Thymus (tissue), 11 donors: ENCODE results near the gene BCAT1. TPM values are rescaled to one million over a fixed set of nuclear protein-coding genes. Genes with fewer than 3 reads are reported as not detected.

Experiments
- DNase-seq, 9 donors: peaks; one replicate each; pipeline ENCODE4 v3.0.0-alpha.2; 2013; ENCODE audit warnings: low spot score in 9 of 9, low read depth in 6 of 9, missing footprints in 1 of 9
- H3K27ac ChIP-seq, 2 donors: one replicate each; pipeline ENCODE4 v1.5.1; 2013; ENCODE audit warnings: control low read depth in 1 of 2, low read depth in 1 of 2, low read length in 1 of 2, mild to moderate bottlenecking in 1 of 2, moderate library complexity in 1 of 2
- H3K27me3 ChIP-seq, 2 donors: one replicate each; pipeline ENCODE4 v1.5.1; 2013; ENCODE audit warnings: low read length in 1 of 2; ENCODE audit not compliant: control insufficient read depth in 2 of 2, insufficient read depth in 1 of 2
- H3K36me3 ChIP-seq, 2 donors: one replicate each; pipeline ENCODE4 v1.5.1; 2013; ENCODE audit warnings: low read length in 1 of 2, mild to moderate bottlenecking in 1 of 2, moderate library complexity in 1 of 2; ENCODE audit not compliant: control insufficient read depth in 2 of 2, insufficient read depth in 2 of 2
- H3K4me1 ChIP-seq, 2 donors: one replicate each; pipeline ENCODE4 v1.5.1; 2013; ENCODE audit warnings: low read length in 2 of 2; ENCODE audit not compliant: control insufficient read depth in 2 of 2, insufficient read depth in 2 of 2
- H3K4me3 ChIP-seq, 2 donors: one replicate each; pipeline ENCODE4 v1.5.1; 2013; ENCODE audit warnings: low read length in 2 of 2, control low read depth in 1 of 2, mild to moderate bottlenecking in 1 of 2
- H3K9me3 ChIP-seq, 2 donors: one replicate each; pipeline ENCODE4 v1.5.1; 2013; ENCODE audit warnings: low read length in 1 of 2, mild to moderate bottlenecking in 1 of 2; ENCODE audit not compliant: control insufficient read depth in 2 of 2, insufficient read depth in 1 of 2
- WGBS: extraction: QIAGEN DNeasy Blood & Tissue Kit; methylation state at CpG from one replicate; pipeline ENCODE4 v1.1.7; 2013; 5-methylcytosine and 5-hydroxymethylcytosine counted together
- polyA plus RNA-seq: library from polyadenylated mRNA; stranded (reverse); fragments of 200-250 nt; gene quantifications from one replicate; pipeline ENCODE4 v1.2.3, GENCODE V29; 2013
- total RNA-seq: library from RNA; stranded (reverse); fragments of 120-200 nt; gene quantifications from one replicate; pipeline ENCODE4 v1.2.4, GENCODE V29; 2013
- donor health status: healthy.

The BCAT1 gene
- total and polyA plus RNA-seq, 2 donors = 6.0 to 18.5 TPM

GRCh38 chr12:24991209-24992049, 42.5 kb upstream of the BCAT1 start:
- Histone ChIP-seq H3K4me3 (no peak overlapping the region), H3K27me3 (no peaks in the 10 kb centered on the region), H3K36me3 (no peaks in the 10 kb centered on the region), H3K27ac (no peak overlapping the region), H3K9me3 (no peaks in the 10 kb centered on the region), H3K4me1 (peaks cover 0 to 3% of the 10 kb centered on the region in 2 donors)
- peak; percentile 27 to 85 (median 66) for DNase-seq
- WGBS = 36% methylated on average over 9 of the region's 9 CpGs

- 100% methylated on average over 2 of the region's 2 CpGs for WGBS
- peaks cover 0 to 3% of the 10 kb centered on the region in 2 donors for H3K4me1 ChIP-seq
- H3K4me3 ChIP-seq = no peak overlapping the region
- no peaks in the 10 kb centered on the region for H3K36me3 ChIP-seq
- no peak overlapping the region for H3K27ac ChIP-seq
- DNase-seq = no peak
- H3K9me3 ChIP-seq = no peaks in the 10 kb centered on the region
- no peaks in the 10 kb centered on the region for H3K27me3 ChIP-seq
Measured at GRCh38 chr12:24989216-24989615, 40.3 kb upstream of the BCAT1 start.

DNA sequence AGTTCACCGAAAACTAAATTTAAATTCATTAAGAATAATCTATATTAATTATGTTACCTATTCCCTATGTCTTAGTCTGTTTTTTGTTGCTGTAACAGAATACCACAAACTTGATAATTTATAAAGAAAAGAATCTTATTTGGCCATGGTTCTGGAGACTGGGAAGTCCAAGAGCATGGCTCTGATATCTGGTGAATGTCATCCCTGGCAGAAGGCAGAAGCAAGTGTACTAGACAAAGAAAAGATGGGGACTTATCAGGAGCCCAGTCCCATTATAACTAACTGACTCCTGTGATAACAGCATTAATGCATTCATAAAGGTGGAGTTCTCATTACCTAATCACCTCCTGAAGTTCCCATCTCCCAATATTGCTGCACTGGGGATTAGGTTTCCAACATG, 33.3 kb upstream of the BCAT1 start:
- H3K36me3 ChIP-seq = no peaks in the 10 kb centered on the region
- WGBS = 97% methylated on average over 1 of the region's 1 CpG
- no peaks in the 10 kb centered on the region for H3K9me3 ChIP-seq
- no peaks in the 10 kb centered on the region for H3K4me1 ChIP-seq
- no peaks in the 10 kb centered on the region for H3K27me3 ChIP-seq
- H3K27ac ChIP-seq = no peak overlapping the region
- no peak for DNase-seq
- no peak overlapping the region for H3K4me3 ChIP-seq

- H3K4me1 ChIP-seq = no peaks in the 10 kb centered on the region
- 96% methylated on average over 8 of the region's 8 CpGs for WGBS
- no peak overlapping the region for H3K4me3 ChIP-seq
- no peaks in the 10 kb centered on the region for H3K36me3 ChIP-seq
- H3K9me3 ChIP-seq = no peaks in the 10 kb centered on the region
- H3K27me3 ChIP-seq = no peaks in the 10 kb centered on the region
- DNase-seq = no peak
- H3K27ac ChIP-seq = no peak overlapping the region
Measured at GRCh38 chr12:24979976-24980730, 31.3 kb upstream of the BCAT1 start.

DNA sequence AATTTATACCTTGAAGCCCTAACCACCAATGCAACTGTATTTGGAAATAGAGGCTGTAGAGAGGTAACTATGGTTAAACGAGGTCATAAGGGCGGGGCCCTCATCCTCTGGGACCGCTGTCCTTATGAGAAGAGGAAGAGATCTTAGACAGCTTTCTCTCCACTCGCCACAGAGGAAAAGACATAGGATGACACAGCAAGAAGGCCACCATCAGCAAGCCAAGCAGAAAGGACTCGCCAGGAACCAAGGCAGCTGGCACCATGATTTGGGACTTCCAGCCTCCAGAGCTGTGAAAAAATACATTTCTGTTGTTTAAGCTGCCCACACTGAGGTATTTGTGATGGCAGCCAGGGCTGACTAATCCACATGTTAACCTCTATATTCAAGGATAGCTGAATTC, 30.4 kb upstream of the BCAT1 start:
- Histone ChIP-seq H3K27me3 (no peaks in the 10 kb centered on the region), H3K36me3 (no peaks in the 10 kb centered on the region), H3K9me3 (no peaks in the 10 kb centered on the region), H3K4me1 (no peaks in the 10 kb centered on the region), H3K4me3 (no peak overlapping the region), H3K27ac (no peak overlapping the region)
- 57% methylated on average over 5 of the region's 5 CpGs for WGBS
- DNase-seq = no peak

DNA sequence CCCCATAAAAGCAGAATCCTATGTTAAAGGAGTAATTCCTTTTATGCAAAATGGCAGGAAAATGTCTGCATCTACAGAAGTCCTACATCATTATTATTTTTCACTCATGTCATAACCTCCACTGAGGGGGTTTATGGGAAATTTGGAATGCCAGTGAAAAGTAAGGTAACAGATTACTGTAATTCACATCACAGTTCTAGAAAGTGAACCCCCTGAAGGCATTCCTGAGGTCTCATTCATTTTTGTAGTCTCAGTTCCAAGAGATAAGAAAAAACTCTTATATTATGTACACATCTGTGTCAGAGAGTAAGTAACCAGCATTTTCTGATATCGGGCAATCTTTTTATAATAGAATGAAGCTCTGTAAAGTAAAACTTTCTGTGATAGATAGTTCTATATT, 28.8 kb upstream of the BCAT1 start:
- H3K9me3 ChIP-seq = no peaks in the 10 kb centered on the region
- no peaks in the 10 kb centered on the region for H3K4me1 ChIP-seq
- no peak overlapping the region for H3K27ac ChIP-seq
- H3K4me3 ChIP-seq = no peak overlapping the region
- WGBS = 100% methylated on average over 1 of the region's 1 CpG
- H3K27me3 ChIP-seq = no peaks in the 10 kb centered on the region
- H3K36me3 ChIP-seq = no peaks in the 10 kb centered on the region
- DNase-seq = no peak

GRCh38 chr12:24977060-24977459, 28.2 kb upstream of the BCAT1 start:
- Histone ChIP-seq H3K9me3 (no peaks in the 10 kb centered on the region), H3K36me3 (no peaks in the 10 kb centered on the region), H3K4me1 (no peaks in the 10 kb centered on the region), H3K27ac (no peak overlapping the region), H3K27me3 (no peaks in the 10 kb centered on the region), H3K4me3 (no peak overlapping the region)
- DNase-seq = no peak
- 86% methylated on average over 4 of the region's 4 CpGs for WGBS

DNA sequence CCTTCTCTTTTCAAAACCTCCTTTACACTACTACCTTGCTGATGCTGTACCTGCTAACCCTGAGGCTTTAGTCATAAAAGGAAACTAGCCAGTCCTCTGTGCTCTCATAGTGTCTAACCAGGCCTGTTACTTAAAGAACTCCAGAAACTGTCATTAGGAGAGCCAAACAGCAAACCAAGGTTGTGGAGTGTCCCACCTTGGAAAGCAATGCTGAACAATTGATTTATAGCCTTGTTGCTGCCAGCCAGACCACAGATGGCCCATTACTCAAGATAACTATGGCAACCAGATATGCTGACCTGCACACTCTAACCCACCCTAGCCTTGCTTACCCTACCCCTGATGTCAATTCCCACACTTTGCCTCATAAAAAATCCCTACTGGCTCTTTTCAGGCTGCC, 26.5 kb upstream of the BCAT1 start:
- Histone ChIP-seq H3K9me3 (no peaks in the 10 kb centered on the region), H3K27ac (no peak overlapping the region), H3K4me3 (no peak overlapping the region), H3K27me3 (no peaks in the 10 kb centered on the region), H3K4me1 (no peaks in the 10 kb centered on the region), H3K36me3 (no peaks in the 10 kb centered on the region)
- DNase-seq = no peak

GRCh38 chr12:24974216-24974615, 25.3 kb upstream of the BCAT1 start:
- Histone ChIP-seq H3K27ac (no peak overlapping the region), H3K9me3 (no peaks in the 10 kb centered on the region), H3K4me1 (no peaks in the 10 kb centered on the region), H3K4me3 (no peak overlapping the region), H3K27me3 (no peaks in the 10 kb centered on the region), H3K36me3 (no peaks in the 10 kb centered on the region)
- no peak for DNase-seq
- 96% methylated on average over 3 of the region's 3 CpGs for WGBS
